GM23338 (cell line): Measurements from ENCODE around the gene RRAS2. TPM values are rescaled to one million over a fixed set of nuclear protein-coding genes. Genes with fewer than 3 reads are reported as not detected.
"Not testable (repeated sequence)": the region's sequence is repeated elsewhere in the genome, so short reads cannot be mapped to it uniquely, and the experiment has no call there.

ENCODE experiments used
- ATAC-seq: fragments of 200-7000 bp; cut with Tn5 transposase; 3 replicates; pipeline ENCODE4 v1.9.1; 2020
- DNase-seq: peaks from one replicate; pipeline ENCODE4 v3.0.0-alpha.2; 2015; ENCODE audit warnings: low spot score
- H2AFZ ChIP-seq: fragments of 200-600 bp; sonication (generic); 2 replicates; pipeline ENCODE4 v1.8.0; 2016; ENCODE audit warnings: antibody characterized with exemption, mild to moderate bottlenecking, moderate library complexity
- H3F3A ChIP-seq: fragments of 200-600 bp; sonication (generic); replicated peaks from 2 replicates; pipeline ENCODE4 v1.8.0; 2017; ENCODE audit warnings: antibody characterized with exemption, mixed run types, low read depth
- H3K27ac ChIP-seq: fragments of 200-600 bp; sonication (generic); 2 replicates; pipeline ENCODE4 v1.6.1; 2016; ENCODE audit warnings: low read depth
- H3K27me3 ChIP-seq: fragments of 200-600 bp; sonication (generic); 2 replicates; pipeline ENCODE4 v1.8.0; 2016; ENCODE audit warnings: mild to moderate bottlenecking, mixed run types, moderate library complexity; ENCODE audit not compliant: insufficient read depth
- H3K36me3 ChIP-seq: fragments of 200-600 bp; sonication (generic); 2 replicates; pipeline ENCODE4 v1.8.0; 2016; ENCODE audit warnings: mild to moderate bottlenecking; ENCODE audit not compliant: insufficient read depth
- H3K4me1 ChIP-seq: fragments of 200-600 bp; sonication (generic); 2 replicates; pipeline ENCODE4 v1.8.0; 2016; ENCODE audit warnings: mild to moderate bottlenecking, moderate library complexity; ENCODE audit not compliant: insufficient read depth
- H3K4me2 ChIP-seq: fragments of 200-600 bp; sonication (generic); 2 replicates; pipeline ENCODE4 v1.7.1; 2017; ENCODE audit warnings: mixed run types
- H3K4me3 ChIP-seq: fragments of 200-600 bp; sonication (generic); 2 replicates; pipeline ENCODE4 v1.6.1; 2016; ENCODE audit warnings: mixed run types
- H3K79me2 ChIP-seq: fragments of 200-600 bp; sonication (generic); replicated peaks from 2 replicates; pipeline ENCODE4 v1.8.0; 2017; ENCODE audit warnings: mild to moderate bottlenecking; ENCODE audit not compliant: insufficient read depth
- H3K9me2 ChIP-seq: fragments of 200-600 bp; sonication (generic); 2 replicates; pipeline ENCODE4 v1.8.0; 2017; ENCODE audit not compliant: insufficient read depth
- H4K20me1 ChIP-seq: fragments of 200-600 bp; sonication (generic); replicated peaks from 2 replicates; pipeline ENCODE4 v1.8.0; 2017; ENCODE audit warnings: mild to moderate bottlenecking; ENCODE audit not compliant: insufficient read depth
- H3K27ac Mint-ChIP-seq: 2 replicates; pipeline ENCODE4 v1.8.0; 2020; ENCODE audit warnings: inconsistent platforms, mild to moderate bottlenecking, moderate library complexity, mixed read lengths
- H3K27me3 Mint-ChIP-seq: 3 replicates; pipeline ENCODE4 v1.8.0; 2022; ENCODE audit warnings: low read depth, mild to moderate bottlenecking, moderate library complexity, mixed read lengths, inconsistent platforms; ENCODE audit not compliant: insufficient read depth, poor library complexity
- H3K36me3 Mint-ChIP-seq: 3 replicates; pipeline ENCODE4 v1.8.0; 2021; ENCODE audit warnings: low read depth, mild to moderate bottlenecking, inconsistent platforms, moderate library complexity, mixed read lengths
- H3K4me1 Mint-ChIP-seq: 3 replicates; pipeline ENCODE4 v1.8.0; 2020; ENCODE audit warnings: mild to moderate bottlenecking, inconsistent platforms, mixed read lengths
- H3K4me3 Mint-ChIP-seq: 3 replicates; pipeline ENCODE4 v1.8.0; 2021; ENCODE audit warnings: moderate library complexity, mild to moderate bottlenecking, inconsistent platforms, mixed read lengths
- H3K9me3 Mint-ChIP-seq: 3 replicates; pipeline ENCODE4 v1.8.0; 2020; ENCODE audit warnings: moderate library complexity, mild to moderate bottlenecking, inconsistent platforms, mixed read lengths
- CREB1 ChIP-seq: fragments of 250-450 bp; sonication (Bioruptor Pico); IDR thresholded peaks from 2 replicates; pipeline ENCODE4 v1.5.0; 2020; ENCODE audit warnings: low read depth, mild to moderate bottlenecking, moderate library complexity
- EZH2phosphoT487 ChIP-seq: fragments of 200-600 bp; sonication (generic); IDR thresholded peaks from one replicate; pipeline ENCODE4 v1.8.1; 2018; ENCODE audit warnings: antibody characterized with exemption; ENCODE audit not compliant: unreplicated experiment
- ZNF114 ChIP-seq: fragments of 250-450 bp; sonication (Bioruptor Pico); IDR thresholded peaks from 2 replicates; pipeline ENCODE4 v1.5.0; 2020; ENCODE audit warnings: mild to moderate bottlenecking, moderate library complexity
- polyA plus RNA-seq: library from polyadenylated mRNA; unstranded; fragments of >200 nt; fragmentation: Nextera tagmentation; extraction: Ambion mirVana; gene quantifications from 2 replicates; pipeline ENCODE4 v1.2.1, GENCODE V29; 2016
- total RNA-seq: library from RNA; depleted of rRNA; stranded (reverse); fragments of >200 nt; shearing (Covaris generic); gene quantifications from 2 replicates; pipeline ENCODE4 v1.2.3, GENCODE V29; 2014
- TF ChIP-seq, protein P1 (sequence below): fragments of 250-450 bp; sonication (Bioruptor Pico); IDR thresholded peaks from 2 replicates; pipeline ENCODE4 v1.5.0; 2020; ENCODE audit warnings: mild to moderate bottlenecking, moderate library complexity
- TF ChIP-seq, protein P2 (sequence below): IDR thresholded peaks from 2 replicates; pipeline ENCODE4 v1.6.1; 2016; ENCODE audit warnings: antibody characterized with exemption

RRAS2 gene
- total and polyA plus RNA-seq, 2 experiments from 2014 or later, result 196 to 293 TPM

DNA sequence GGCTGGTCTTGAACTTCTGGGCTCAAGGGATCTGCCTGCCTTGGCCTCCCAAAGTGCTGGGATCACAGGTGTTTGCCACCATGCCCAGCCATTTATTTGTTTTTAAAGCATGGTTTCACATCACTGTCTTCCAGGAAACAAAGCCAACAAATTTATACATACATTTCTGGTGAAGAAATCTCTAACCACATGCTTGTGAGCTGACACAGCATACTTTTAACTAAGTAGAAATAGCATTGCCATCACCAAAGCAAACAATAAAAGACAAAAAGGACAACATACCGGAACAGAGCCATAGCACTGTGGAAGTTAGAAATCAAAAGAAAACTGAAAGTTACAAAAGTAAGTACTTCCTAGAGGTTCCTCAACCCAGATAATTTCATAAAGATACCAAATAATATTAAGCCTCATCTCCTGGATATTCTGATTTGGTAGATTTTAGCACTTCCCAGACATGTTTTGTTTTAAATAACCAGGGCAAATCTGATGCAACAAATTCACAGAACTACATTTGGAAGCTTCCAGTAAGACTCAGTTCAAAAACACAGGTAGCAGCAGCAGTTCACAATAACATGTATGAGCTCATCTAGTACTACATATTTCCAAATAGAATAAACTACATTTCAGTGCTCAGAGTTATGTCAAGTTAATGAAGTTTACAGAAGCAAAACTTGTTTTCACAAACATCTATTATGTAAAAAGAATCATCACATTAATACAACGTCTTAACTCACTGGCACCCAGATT is 70.6 kb downstream of the RRAS2 start (continued):
- TF ChIP-seq, protein P1, sequence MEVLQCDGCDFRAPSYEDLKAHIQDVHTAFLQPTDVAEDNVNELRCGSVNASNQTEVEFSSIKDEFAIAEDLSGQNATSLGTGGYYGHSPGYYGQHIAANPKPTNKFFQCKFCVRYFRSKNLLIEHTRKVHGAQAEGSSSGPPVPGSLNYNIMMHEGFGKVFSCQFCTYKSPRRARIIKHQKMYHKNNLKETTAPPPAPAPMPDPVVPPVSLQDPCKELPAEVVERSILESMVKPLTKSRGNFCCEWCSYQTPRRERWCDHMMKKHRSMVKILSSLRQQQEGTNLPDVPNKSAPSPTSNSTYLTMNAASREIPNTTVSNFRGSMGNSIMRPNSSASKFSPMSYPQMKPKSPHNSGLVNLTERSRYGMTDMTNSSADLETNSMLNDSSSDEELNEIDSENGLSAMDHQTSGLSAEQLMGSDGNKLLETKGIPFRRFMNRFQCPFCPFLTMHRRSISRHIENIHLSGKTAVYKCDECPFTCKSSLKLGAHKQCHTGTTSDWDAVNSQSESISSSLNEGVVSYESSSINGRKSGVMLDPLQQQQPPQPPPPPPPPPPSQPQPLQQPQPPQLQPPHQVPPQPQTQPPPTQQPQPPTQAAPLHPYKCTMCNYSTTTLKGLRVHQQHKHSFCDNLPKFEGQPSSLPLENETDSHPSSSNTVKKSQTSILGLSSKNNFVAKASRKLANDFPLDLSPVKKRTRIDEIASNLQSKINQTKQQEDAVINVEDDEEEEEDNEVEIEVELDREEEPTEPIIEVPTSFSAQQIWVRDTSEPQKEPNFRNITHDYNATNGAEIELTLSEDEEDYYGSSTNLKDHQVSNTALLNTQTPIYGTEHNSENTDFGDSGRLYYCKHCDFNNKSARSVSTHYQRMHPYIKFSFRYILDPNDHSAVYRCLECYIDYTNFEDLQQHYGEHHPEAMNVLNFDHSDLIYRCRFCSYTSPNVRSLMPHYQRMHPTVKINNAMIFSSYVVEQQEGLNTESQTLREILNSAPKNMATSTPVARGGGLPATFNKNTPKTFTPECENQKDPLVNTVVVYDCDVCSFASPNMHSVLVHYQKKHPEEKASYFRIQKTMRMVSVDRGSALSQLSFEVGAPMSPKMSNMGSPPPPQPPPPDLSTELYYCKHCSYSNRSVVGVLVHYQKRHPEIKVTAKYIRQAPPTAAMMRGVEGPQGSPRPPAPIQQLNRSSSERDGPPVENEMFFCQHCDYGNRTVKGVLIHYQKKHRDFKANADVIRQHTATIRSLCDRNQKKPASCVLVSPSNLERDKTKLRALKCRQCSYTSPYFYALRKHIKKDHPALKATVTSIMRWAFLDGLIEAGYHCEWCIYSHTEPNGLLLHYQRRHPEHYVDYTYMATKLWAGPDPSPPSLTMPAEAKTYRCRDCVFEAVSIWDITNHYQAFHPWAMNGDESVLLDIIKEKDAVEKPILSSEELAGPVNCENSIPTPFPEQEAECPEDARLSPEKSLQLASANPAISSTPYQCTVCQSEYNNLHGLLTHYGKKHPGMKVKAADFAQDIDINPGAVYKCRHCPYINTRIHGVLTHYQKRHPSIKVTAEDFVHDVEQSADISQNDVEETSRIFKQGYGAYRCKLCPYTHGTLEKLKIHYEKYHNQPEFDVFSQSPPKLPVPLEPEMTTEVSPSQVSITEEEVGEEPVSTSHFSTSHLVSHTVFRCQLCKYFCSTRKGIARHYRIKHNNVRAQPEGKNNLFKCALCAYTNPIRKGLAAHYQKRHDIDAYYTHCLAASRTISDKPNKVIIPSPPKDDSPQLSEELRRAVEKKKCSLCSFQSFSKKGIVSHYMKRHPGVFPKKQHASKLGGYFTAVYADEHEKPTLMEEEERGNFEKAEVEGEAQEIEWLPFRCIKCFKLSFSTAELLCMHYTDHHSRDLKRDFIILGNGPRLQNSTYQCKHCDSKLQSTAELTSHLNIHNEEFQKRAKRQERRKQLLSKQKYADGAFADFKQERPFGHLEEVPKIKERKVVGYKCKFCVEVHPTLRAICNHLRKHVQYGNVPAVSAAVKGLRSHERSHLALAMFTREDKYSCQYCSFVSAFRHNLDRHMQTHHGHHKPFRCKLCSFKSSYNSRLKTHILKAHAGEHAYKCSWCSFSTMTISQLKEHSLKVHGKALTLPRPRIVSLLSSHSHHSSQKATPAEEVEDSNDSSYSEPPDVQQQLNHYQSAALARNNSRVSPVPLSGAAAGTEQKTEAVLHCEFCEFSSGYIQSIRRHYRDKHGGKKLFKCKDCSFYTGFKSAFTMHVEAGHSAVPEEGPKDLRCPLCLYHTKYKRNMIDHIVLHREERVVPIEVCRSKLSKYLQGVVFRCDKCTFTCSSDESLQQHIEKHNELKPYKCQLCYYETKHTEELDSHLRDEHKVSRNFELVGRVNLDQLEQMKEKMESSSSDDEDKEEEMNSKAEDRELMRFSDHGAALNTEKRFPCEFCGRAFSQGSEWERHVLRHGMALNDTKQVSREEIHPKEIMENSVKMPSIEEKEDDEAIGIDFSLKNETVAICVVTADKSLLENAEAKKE (CRISPR knock-in tag), result no peak

DNA sequence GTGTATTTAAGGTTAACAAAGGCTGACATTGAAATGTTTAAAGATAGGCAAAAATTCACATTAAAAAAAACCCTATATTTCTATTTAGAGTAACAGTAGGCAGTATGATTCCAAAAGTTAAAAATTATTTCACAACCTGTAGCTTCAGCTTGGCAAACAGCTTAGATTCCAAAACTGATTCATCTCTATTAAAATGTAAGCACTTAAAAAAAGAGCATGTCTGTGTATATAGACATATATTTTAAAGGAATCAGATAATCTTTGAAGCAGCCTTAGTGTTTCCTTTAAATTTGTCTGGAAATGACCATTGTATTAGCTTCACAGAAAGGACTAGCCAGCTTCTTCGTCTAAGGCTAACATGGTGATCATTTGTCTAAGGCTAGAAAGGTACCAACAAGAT is 80.1 kb downstream of the RRAS2 start:
- H3K27ac Mint-ChIP-seq, result not testable (repeated sequence)
- peaks cover 88% of the 10 kb centered on the region for H3K36me3 Mint-ChIP-seq

DNA sequence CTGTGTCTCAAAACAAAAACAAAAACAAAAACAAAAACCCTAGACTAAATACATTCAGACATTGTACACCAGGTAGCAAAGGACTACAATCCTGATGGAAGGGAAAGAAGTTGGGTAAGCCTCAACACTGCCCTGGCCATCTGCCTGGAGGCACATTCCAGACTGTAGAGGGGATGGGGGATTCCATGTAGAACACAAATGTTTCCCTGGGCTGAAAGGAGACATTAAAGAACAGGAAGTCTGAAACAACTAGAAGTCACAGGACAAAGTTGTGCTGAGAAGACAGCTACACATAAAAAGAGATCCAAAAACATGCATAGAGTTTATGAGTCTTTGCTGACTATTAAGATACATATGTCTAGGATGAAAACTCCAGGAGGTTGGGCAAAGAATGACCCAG is 83.9 kb downstream of the RRAS2 start:
- Mint-ChIP-seq H3K27me3 (peaks cover 42% of the 10 kb centered on the region), H3K36me3 (peaks cover 90% of the 10 kb centered on the region), H3K27ac (peak overlapping the region; percentile 70; the same call in 1 of the 2 replicates), H3K4me3 (no peak overlapping the region), H3K9me3 (peaks cover 28% of the 10 kb centered on the region), H3K4me1 (peaks cover 20% of the 10 kb centered on the region)
- peak overlapping the region; percentile 42; the same call in 1 of the 2 replicates for H3K27ac ChIP-seq
- no peak overlapping the region for H3K4me2 ChIP-seq
- no peak overlapping the region for H3K4me3 ChIP-seq
- H3K36me3 ChIP-seq, result peaks cover 45% of the 10 kb centered on the region
- H3K27me3 ChIP-seq, result no peaks in the 10 kb centered on the region
- ATAC-seq, result no peak; the same call in 2 of the 3 replicates
- peaks cover 5% of the 10 kb centered on the region; the same call in 1 of the 2 replicates for H3K79me2 ChIP-seq
- peaks cover 25% of the 10 kb centered on the region for H3F3A ChIP-seq
- peaks cover 10% of the 10 kb centered on the region for H4K20me1 ChIP-seq
- no peak for DNase-seq
- H3K9me2 ChIP-seq, result no peaks in the 10 kb centered on the region
- peaks cover 4% of the 10 kb centered on the region; the same call in 1 of the 2 replicates for H3K4me1 ChIP-seq
- no peak overlapping the region for H2AFZ ChIP-seq
- TF ChIP-seq, protein P2, sequence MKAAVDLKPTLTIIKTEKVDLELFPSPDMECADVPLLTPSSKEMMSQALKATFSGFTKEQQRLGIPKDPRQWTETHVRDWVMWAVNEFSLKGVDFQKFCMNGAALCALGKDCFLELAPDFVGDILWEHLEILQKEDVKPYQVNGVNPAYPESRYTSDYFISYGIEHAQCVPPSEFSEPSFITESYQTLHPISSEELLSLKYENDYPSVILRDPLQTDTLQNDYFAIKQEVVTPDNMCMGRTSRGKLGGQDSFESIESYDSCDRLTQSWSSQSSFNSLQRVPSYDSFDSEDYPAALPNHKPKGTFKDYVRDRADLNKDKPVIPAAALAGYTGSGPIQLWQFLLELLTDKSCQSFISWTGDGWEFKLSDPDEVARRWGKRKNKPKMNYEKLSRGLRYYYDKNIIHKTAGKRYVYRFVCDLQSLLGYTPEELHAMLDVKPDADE, result no peak
- no peak for TF ChIP-seq CREB1
- no peak for TF ChIP-seq EZH2phosphoT487
- no peak for TF ChIP-seq ZNF114 (CRISPR knock-in tag)

More for the DNA sequence above, 80.1 kb downstream of the RRAS2 start:
- not testable (repeated sequence) for H3K9me2 ChIP-seq, H3K4me3 ChIP-seq, H3K27me3 ChIP-seq, DNase-seq, H3K4me3 Mint-ChIP-seq, H3K4me2 ChIP-seq, H3K79me2 ChIP-seq, H3K4me1 ChIP-seq, ATAC-seq, H3K27ac ChIP-seq, H2AFZ ChIP-seq, H4K20me1 ChIP-seq
- Mint-ChIP-seq H3K27me3 (peaks cover 39% of the 10 kb centered on the region), H3K9me3 (peaks cover 28% of the 10 kb centered on the region), H3K4me1 (peaks cover 12% of the 10 kb centered on the region)
- Histone ChIP-seq H3K36me3 (peaks cover 48% of the 10 kb centered on the region), H3F3A (peaks cover 27% of the 10 kb centered on the region)
